ENCODE results near the gene CNOT8. TPM values are rescaled to one million over a fixed set of nuclear protein-coding genes. Genes with fewer than 3 reads are reported as not detected.

The CNOT8 gene
- total and polyA plus RNA-seq, 7 donors: 14.2 to 33.9 (median 17.0) TPM

GRCh38 chr5:154896562-154897165 is 38.2 kb downstream of the CNOT8 start:
- H3K36me3 ChIP-seq (ENCODE audit: insufficient read depth in 1 of 2, low read depth in 1 of 2): peaks cover 7 to 100% of the 10 kb centered on the region in 2 donors
- no peak for ATAC-seq
- intact Hi-C loops (cut with DNase I): loop anchor here in 1 of 2 donors (5.0 kb wide), 1 partner anchor 36 kb away; no protein-coding TSS in a partner anchor

DNA sequence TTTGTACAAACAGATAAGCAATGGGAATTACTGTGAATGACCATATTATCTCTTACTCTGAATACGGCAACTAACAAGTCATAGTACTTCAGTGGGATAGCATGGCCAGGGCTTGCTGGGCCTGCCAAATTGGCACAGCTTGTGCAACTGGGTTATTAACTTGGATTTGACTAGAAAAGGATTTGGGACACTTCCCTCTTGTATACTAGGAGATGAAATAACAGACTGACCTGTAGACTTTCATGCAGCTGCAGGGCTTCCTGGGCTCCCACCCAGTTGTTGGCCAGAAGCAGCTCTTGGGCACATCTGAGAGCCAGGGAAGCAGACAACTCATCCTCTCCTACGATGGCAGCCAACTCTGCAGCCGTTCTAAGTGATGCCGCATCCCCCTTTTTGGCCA is 39.8 kb downstream of the CNOT8 start:
- H3K4me3 ChIP-seq: no peak overlapping the region
- TF ChIP-seq, protein P1, sequence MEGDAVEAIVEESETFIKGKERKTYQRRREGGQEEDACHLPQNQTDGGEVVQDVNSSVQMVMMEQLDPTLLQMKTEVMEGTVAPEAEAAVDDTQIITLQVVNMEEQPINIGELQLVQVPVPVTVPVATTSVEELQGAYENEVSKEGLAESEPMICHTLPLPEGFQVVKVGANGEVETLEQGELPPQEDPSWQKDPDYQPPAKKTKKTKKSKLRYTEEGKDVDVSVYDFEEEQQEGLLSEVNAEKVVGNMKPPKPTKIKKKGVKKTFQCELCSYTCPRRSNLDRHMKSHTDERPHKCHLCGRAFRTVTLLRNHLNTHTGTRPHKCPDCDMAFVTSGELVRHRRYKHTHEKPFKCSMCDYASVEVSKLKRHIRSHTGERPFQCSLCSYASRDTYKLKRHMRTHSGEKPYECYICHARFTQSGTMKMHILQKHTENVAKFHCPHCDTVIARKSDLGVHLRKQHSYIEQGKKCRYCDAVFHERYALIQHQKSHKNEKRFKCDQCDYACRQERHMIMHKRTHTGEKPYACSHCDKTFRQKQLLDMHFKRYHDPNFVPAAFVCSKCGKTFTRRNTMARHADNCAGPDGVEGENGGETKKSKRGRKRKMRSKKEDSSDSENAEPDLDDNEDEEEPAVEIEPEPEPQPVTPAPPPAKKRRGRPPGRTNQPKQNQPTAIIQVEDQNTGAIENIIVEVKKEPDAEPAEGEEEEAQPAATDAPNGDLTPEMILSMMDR (IDR thresholded peaks at IDR 0.05): no peak
- no peaks in the 10 kb centered on the region for H3K27me3 ChIP-seq (ENCODE audit: insufficient read depth in 3 of 3, low read length in 2 of 3)
- ATAC-seq (peak in 3 of 4 donors; percentile 47 to 61 (median 59)), DNase-seq (peak; percentile 52 to 77)
- H3K36me3 ChIP-seq (ENCODE audit: insufficient read depth in 1 of 2, low read depth in 1 of 2): peaks cover 15 to 100% of the 10 kb centered on the region in 2 donors
- H3K27ac ChIP-seq: no peak overlapping the region
- 31 to 65% (median 36%) methylated on average over 4 of the region's 4 CpGs for WGBS, 3 donors
- no peaks in the 10 kb centered on the region for H3K4me1 ChIP-seq
- no peaks in the 10 kb centered on the region for H3K9me3 ChIP-seq
- intact Hi-C loops (cut with DNase I): loop anchor here in 1 of 2 donors (5.0 kb wide), 1 partner anchor 34 kb away; no protein-coding TSS in a partner anchor

More at GRCh38 chr5:154896562-154897165, 38.2 kb downstream of the CNOT8 start:
- Histone ChIP-seq H3K9me3 (no peaks in the 10 kb centered on the region), H3K4me3 (no peak overlapping the region), H3K27me3 (ENCODE audit: insufficient read depth in 3 of 3, low read length in 2 of 3) (no peaks in the 10 kb centered on the region), H3K4me1 (no peaks in the 10 kb centered on the region), H3K27ac (no peak overlapping the region)
- no peak for DNase-seq
- TF ChIP-seq, protein P1 (IDR thresholded peaks at IDR 0.05): no peak

GRCh38 chr5:154899151-154899816 is 40.9 kb downstream of the CNOT8 start:
- Histone ChIP-seq H3K27ac (no peak overlapping the region), H3K27me3 (ENCODE audit: insufficient read depth in 3 of 3, low read length in 2 of 3) (no peaks in the 10 kb centered on the region), H3K36me3 (ENCODE audit: insufficient read depth in 1 of 2, low read depth in 1 of 2) (peaks cover 15 to 100% of the 10 kb centered on the region in 2 donors), H3K9me3 (no peaks in the 10 kb centered on the region), H3K4me3 (no peak overlapping the region), H3K4me1 (no peaks in the 10 kb centered on the region)
- TF ChIP-seq, protein P1 (IDR thresholded peaks at IDR 0.05): no peak
- 67 to 75% (median 70%) methylated on average over 9 of the region's 9 CpGs for WGBS, 3 donors
- intact Hi-C loops (cut with DNase I): loop anchor here in 1 of 2 donors (5.0 kb wide), 1 partner anchor 33 kb away; no protein-coding TSS in a partner anchor
- ATAC-seq: peak in 2 of 4 donors; percentile 32 to 62
- peak in 1 of 2 donors; percentile 69 for DNase-seq

- Histone ChIP-seq H3K4me3 (no peak overlapping the region), H3K27me3 (ENCODE audit: insufficient read depth in 3 of 3, low read length in 2 of 3) (no peaks in the 10 kb centered on the region), H3K9me3 (no peaks in the 10 kb centered on the region), H3K4me1 (no peaks in the 10 kb centered on the region), H3K27ac (no peak overlapping the region), H3K36me3 (ENCODE audit: insufficient read depth in 1 of 2, low read depth in 1 of 2) (peaks cover 15 to 100% of the 10 kb centered on the region in 2 donors)
- TF ChIP-seq, protein P1 (IDR thresholded peaks at IDR 0.05): no peak
- ATAC-seq (peak in 1 of 4 donors; percentile 10), DNase-seq (no peak)
- WGBS, 3 donors: 67 to 93% (median 81%) methylated on average over 1 of the region's 1 CpG
- intact Hi-C loops (cut with DNase I): no loop called here
Observed at GRCh38 chr5:154900066-154900465, 41.6 kb downstream of the CNOT8 start.
